Muscle of back (tissue), 11 donors: ENCODE measurements around the gene NCAPG2. TPM values are rescaled to one million over a fixed set of nuclear protein-coding genes. Genes with fewer than 3 reads are reported as not detected.
"Not testable (repeated sequence)": the region's sequence is repeated elsewhere in the genome, so short reads cannot be mapped to it uniquely, and the experiment has no call there.

Experiments
- DNase-seq, 3 donors: peaks; one replicate each; pipeline versions ENCODE4 v3.0.0 to v3.0.0-alpha.2; 2013
- polyA plus RNA-seq, 10 donors: library from polyadenylated mRNA; unstranded; fragments of 120-200 nt; gene quantifications; one replicate each; pipeline ENCODE4 v1.2.1, GENCODE V29; 2013; ENCODE audit not compliant: insufficient read length in 10 of 10

NCAPG2 gene
- polyA plus RNA-seq, 10 donors, result 12.2 to 20.7 (median 15.7) TPM

- DNase-seq, result no peak
These were observed 28.3 kb downstream of the NCAPG2 start for GRCh38 chr7:158676171-158676840.

DNA sequence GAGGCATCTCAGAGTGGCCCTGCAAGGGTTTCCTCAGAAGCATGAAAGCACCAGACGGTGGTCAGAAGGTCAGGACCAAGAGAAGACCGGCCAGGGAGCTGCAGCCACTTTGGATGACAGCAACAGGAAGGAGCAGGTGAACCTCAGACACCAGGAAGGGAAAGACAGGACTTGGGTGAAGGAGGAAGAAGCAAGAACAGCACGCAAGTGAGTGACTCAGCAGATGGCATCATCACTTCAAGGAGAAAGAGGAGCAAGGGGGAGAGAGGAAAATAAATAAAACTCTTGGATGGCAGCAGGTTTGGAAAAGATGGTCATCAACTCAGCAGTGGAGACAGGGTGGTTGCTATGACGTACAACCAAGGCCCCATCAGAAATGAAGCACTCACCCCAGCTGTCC lies 31.6 kb downstream of the NCAPG2 start:
- DNase-seq, result no peak

GRCh38 chr7:158668086-158668485 lies 36.5 kb downstream of the NCAPG2 start:
- not testable (repeated sequence) for DNase-seq

- not testable (repeated sequence) for DNase-seq
These were observed 37.5 kb downstream of the NCAPG2 start for GRCh38 chr7:158666966-158667678.

DNA sequence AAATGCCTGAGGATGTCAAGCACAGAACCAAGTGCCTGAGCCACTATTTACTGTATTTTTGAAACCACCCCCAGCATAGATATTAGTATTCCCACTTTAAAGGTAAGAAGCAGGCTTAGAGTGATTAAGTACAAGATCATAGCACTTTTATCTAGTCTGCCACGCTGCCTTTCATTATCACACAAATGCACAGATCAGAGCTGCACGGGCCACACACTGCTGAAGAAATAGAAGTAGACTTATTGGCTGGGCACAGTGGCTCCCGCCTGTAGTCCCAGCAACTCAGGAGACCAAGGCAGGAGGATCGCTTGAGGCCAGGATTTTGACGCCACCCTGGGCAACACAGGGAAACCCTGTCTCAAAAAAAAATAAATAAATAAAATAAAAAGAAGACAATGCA lies 38.2 kb downstream of the NCAPG2 start:
- no peak for DNase-seq

DNA sequence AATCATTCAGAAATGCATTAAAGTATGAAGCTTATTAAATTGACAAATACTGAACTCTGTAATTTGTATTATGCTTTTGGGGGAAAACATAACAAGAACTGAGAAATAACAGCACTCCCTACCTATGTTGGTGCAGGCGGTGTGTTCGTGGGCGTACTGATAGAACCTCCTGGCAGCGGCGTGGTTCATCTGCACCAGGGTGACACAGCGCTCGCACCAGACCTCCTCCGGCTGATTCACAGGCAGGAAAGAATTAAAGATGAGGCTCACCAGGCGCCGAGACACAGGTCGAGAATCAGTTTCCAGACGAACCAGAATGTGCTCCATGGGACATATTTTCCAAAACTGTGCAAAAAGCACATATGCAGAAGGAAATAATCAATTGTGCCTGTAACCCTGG lies 40.2 kb downstream of the NCAPG2 start:
- no peak for DNase-seq

- DNase-seq, result no peak
These were observed 41.2 kb downstream of the NCAPG2 start for GRCh38 chr7:158663428-158663741.

DNA sequence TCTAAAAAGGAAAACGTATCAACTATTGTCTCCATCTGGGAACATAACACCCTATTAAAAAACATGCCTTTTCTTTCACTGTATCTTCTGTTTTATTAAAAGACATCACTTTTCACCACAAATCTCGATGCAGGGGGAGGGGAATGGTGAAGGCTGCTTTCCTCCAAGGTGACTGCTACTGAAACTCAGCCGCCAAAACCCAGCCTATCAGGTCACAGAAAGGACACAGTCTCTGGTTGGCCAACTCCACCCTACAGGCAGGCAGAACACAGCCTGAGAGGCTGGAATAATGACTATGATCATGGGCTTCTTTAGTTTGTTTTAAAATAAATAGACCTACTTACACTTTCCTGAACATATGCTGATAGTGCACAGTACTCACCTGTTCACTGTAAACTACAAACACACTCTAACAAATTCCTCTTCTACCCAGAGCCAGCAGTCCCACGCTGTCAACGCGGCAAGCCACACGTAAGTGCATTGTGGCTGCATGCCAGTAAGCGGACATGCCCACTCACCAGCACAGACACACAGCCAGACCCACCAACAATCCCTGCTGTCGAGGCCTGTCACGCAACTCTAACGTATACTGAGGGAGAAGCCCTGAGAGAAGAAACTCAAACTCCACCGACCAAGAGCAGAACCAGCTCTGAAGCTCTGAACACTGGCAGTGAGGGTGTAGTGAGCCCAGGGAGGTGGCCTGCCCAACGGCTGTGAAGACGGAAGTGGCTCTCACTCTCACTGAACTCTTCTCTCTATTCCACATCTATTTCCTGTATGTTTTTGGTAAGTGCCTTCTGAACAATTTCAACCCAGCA lies 41.8 kb downstream of the NCAPG2 start:
- DNase-seq, result no peak

DNA sequence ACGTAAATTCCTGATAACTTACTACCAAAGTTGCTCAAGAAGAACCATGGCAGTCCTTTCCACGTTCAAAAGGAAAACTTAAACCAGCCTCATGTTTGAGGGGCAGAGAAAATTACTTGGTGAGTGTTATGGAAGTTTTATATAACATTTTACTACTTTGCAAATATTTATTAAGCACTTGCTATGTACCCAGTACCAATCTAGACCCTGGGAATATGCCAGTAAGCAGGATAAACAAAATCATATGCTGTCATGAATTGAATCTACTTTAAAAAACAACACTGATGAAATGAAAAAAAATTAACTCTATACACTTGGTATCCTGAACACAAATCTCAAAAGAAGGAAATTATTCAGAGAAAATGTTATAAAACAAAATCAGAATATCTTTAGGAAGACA lies 46.1 kb downstream of the NCAPG2 start:
- no peak for DNase-seq

DNA sequence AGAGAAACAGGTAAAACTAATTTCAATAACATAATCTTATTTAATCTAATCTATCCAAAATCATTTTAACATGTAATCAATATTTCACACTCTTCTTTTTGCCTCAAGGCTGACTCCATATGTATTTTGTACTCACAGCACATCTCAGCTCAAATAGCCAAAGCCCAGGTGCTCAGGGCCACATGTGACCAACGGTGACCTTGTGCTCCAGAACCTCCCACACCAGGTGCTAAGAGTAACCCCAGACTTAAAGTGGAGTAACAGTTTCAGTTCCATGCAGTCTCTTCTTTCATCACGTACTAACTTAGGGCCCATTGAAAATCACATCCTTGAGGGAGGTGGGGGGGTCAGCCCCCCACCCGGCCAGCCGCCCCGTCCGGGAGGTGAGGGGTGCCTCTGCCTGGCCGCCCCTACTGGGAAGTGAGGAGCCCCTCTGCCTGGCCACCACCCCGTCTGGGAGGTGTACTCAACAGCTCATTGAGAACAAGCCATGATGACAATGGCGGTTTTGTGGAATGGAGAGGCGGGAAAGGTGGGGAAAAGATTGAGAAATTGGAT lies 47.3 kb downstream of the NCAPG2 start:
- DNase-seq, result no peak

GRCh38 chr7:158655931-158656441 lies 48.6 kb downstream of the NCAPG2 start:
- no peak for DNase-seq

- no peak for DNase-seq
These were observed 49.1 kb downstream of the NCAPG2 start for GRCh38 chr7:158655507-158655906.

GRCh38 chr7:158651968-158652565 lies 52.5 kb downstream of the NCAPG2 start:
- DNase-seq, result peak in 1 of 3 donors; percentile 7

DNA sequence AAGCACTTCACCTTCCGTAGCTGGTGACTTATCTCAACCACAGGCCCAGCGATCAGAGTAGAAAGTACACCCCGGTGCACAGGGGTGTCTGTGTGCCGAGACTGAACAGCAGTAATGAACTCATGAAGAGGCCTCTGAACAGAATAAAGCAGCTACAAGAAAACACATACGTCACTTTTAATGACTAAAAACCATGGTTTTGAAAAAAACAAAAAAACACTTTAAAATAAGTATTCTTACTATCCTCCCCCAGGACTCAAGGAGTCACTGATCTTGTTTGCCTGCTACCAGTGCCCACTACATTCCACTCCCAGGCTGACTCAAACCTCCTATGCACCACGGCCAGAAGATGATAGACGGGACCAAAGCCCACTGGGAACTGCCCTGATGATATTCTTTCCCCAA lies 53.8 kb downstream of the NCAPG2 start:
- peak in 1 of 3 donors; percentile 16 for DNase-seq

GRCh38 chr7:158649279-158649678 lies 55.3 kb downstream of the NCAPG2 start:
- peak; percentile 10 to 74 (median 25) for DNase-seq

- no peak for DNase-seq
These were observed 55.8 kb downstream of the NCAPG2 start for GRCh38 chr7:158648787-158649186.

DNA sequence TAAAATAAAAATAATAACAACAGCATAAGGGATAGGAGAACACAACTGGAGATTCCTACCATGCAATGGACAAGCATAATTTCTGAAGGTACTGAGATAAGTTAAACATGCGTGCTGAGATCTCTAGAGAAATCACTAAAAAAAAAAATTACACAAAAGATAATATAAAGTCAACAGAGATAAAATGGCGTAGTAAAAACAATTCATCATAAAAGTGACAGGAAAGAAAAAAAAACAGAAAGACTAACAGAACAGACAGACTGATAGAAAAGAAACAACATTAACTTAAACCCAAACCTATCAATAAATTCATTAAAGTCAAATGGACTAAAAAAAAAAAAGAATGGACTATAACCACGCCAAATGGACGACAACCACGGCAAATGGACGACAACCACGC lies 56.4 kb downstream of the NCAPG2 start:
- no peak for DNase-seq

- DNase-seq, result no peak
These were observed 57.2 kb downstream of the NCAPG2 start for GRCh38 chr7:158647475-158647792.

DNA sequence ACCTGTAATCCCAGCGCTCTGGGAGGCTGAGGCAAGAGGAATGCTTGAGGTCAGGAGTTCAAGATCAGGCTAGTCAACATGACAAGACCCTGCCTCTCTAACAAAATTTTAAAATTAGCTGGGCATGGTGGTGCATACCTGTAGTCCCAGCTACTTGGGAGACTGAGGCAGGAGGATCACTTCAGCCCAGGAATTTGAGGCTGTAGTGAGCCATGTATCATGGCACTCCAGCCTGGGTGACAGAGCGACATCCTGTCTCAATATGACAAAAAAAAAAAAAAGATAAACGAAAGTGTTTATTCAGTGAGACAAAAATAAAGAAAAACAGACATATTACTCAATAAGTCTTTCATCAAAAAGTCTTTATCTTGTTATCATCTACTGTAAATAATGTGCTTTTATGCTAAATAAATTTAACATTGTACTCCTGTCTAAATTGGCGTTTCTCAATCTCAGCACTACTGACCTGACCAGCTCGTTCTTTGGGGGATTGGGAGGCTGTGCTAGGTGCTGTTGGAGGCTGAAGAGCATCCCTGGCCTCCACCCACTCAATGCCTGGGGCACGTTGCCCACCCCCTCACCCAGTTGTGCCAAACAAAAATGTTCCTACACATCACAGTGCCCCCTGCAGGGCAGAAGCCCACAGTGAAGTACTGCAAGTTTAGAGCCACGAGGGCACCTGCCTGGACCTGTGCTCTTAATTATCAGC lies 57.7 kb downstream of the NCAPG2 start:
- no peak for DNase-seq

GRCh38 chr7:158645842-158646241 lies 58.8 kb downstream of the NCAPG2 start:
- DNase-seq, result no peak

GRCh38 chr7:158642149-158642548 lies 62.5 kb downstream of the NCAPG2 start:
- DNase-seq, result no peak
